ENCODE data around the gene CATSPERD.

The CATSPERD gene

DNA sequence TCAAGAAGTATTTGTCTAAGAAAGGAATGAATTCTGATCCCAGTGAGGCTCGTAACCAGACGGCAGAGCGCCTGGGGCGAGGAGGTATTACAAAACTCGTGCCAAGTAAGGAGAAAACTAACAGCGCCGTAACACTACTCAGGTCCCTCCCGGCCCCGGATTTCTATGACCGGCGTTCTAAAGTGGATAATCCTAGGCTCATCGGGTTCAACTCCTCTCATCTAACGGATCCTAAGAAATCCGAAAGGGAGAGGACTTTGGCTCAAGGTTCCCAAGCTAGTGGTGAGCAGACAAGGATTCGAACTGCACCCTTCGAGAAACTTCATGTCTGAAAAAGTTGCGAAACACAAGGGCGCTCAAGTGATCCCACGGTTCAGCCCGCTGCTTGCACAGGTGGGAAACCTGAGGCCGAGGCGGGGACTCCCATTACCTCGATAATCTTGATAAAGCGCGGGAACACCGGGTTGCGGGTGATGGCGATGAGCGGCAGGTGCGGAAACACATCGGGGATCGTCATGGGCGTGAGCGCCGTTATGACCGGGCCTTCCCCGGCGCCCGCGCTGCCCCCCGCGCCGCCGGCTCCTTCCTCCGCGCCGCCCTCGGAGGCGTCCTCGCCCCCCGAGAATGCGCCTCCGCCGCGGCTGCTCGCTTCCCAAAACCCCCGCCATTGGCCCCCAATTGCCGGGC lies 1.0 kb upstream of the CATSPERD start:
- no peak for TF ChIP-seq CTCF (IDR thresholded peaks at IDR 0.05)

DNA sequence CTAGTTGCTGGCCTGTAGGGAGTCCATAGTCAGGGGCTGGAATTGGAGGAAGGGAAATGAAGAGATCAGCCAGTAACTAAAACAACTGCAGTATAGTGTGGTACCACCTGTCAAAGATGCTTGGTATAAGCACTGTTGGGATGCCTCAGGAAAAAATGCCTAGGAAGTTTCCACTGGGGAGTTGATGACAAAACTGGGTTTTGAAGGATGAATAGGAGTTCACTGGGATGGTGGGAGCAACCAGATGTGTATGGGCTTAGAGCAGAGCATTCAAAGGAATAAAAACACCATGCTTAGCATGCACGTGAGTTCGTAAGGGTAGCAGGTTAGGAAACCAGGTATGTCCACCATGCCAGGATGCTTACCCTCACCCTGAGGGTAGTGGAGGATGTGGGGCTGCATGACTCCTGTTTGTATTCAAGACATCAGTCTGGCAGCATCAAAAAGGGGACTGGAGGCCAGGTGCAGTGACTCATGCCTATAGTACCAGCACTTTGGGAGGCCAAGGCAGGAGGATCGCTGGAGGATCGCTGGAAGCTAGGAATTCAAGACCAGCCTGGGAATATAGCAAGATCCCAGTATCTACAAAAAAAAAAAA lies 7.1 kb downstream of the CATSPERD start:
- no peak for TF ChIP-seq CTCF (IDR thresholded peaks at IDR 0.05)

DNA sequence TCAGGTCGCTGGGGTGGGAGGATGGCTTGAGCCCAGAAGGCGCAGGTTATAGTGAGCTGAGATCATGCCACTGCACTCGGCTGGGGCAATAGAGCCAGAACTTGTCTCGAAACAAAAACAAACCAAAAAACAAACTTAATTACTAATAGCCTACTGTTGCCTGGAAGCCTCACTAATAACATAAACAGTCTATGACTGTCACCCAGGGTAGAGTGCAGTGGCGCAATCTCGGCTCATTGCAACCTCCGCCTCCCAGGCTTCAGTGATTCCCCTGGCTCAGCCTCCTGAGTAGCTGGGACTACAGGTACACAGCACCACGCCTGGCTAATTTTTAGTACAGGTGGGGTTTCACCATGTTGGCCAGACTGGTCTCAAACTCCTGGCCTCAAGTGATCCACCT lies 18.0 kb downstream of the CATSPERD start:
- TF ChIP-seq CTCF (IDR thresholded peaks at IDR 0.05), result no peak

GRCh38 chr19:5742051-5742450 lies 21.6 kb downstream of the CATSPERD start:
- no peak for TF ChIP-seq CTCF (IDR thresholded peaks at IDR 0.05)

DNA sequence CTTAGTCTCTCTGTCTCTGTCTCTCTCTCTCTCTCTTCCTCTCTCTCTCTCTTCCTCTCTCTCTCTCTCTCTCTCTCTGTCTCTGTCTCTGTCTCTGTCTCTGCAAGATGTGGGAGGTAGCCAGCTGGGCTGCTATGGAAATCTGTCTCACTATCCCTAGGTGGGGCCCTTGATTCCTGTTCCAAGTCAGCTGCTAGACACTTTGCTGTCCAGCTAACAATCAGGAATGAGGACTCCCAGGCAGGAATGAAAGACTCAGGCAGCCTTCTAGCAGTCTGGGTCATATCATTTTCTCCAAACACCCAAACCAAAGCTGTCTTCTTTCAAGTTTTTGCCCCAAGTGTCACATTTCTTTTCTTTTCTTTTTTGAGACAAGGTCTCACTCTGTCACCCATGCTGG lies 23.2 kb downstream of the CATSPERD start:
- TF ChIP-seq CTCF (IDR thresholded peaks at IDR 0.05), result no peak

DNA sequence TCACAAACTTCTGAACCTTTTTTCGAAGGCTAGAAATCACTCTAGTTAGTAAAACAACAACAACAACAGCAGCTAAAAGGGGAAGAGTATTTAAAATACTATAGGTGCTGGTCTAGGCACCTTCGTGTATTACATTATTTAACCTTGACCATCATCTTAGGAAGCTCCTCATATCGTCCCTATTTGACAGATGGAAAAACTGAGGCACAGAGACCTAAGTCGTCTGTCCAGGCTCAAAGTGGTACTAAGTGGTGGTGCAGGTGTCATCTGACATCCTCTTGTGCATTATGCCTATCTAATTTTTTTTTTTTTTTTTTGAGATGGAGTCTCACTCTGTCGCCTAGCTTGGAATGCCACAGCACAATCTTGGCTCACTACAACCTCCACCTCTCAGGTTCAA lies 29.1 kb downstream of the CATSPERD start:
- no peak for TF ChIP-seq CTCF (IDR thresholded peaks at IDR 0.05)

- no peak for TF ChIP-seq CTCF (IDR thresholded peaks at IDR 0.05)
These were observed 31.3 kb downstream of the CATSPERD start for GRCh38 chr19:5751709-5752108.
